Endothelial cell (in vitro differentiated cells): ENCODE results near the gene VAX1. TPM values are rescaled to one million over a fixed set of nuclear protein-coding genes. Genes with fewer than 3 reads are reported as not detected.

Experiments used
- DNase-seq: peaks from one replicate; pipeline ENCODE4 v3.0.0; 2021; ENCODE audit warnings: low spot score
- H3K27ac Mint-ChIP-seq: one replicate; pipeline ENCODE4 v1.8.0; 2021; ENCODE audit warnings: mixed read lengths, inconsistent platforms; ENCODE audit not compliant: unreplicated experiment
- H3K27me3 Mint-ChIP-seq: one replicate; pipeline ENCODE4 v1.8.0; 2021; ENCODE audit warnings: mild to moderate bottlenecking, moderate library complexity, mixed read lengths, inconsistent platforms; ENCODE audit not compliant: unreplicated experiment
- H3K36me3 Mint-ChIP-seq: one replicate; pipeline ENCODE4 v1.8.0; 2021; ENCODE audit warnings: mild to moderate bottlenecking, low read depth, mixed read lengths, inconsistent platforms; ENCODE audit not compliant: unreplicated experiment
- H3K4me1 Mint-ChIP-seq: one replicate; pipeline ENCODE4 v1.8.0; 2021; ENCODE audit warnings: mild to moderate bottlenecking, mixed read lengths, inconsistent platforms; ENCODE audit not compliant: unreplicated experiment
- H3K4me3 Mint-ChIP-seq: one replicate; pipeline ENCODE4 v1.8.0; 2021; ENCODE audit warnings: mild to moderate bottlenecking, mixed read lengths, inconsistent platforms; ENCODE audit not compliant: unreplicated experiment
- H3K9me3 Mint-ChIP-seq: one replicate; pipeline ENCODE4 v1.8.0; 2021; ENCODE audit warnings: mixed read lengths, inconsistent platforms; ENCODE audit not compliant: unreplicated experiment
- CTCF ChIP-seq: fragments of 200-600 bp; sonication (generic); IDR thresholded peaks from one replicate; pipeline ENCODE4 v1.5.0; 2021; ENCODE audit warnings: antibody characterized with exemption; ENCODE audit not compliant: unreplicated experiment
- total RNA-seq: library from RNA; stranded (reverse); fragmentation: NEBNext Ultra II Directional; extraction: Animal tissue kit (Norgen Biotek cat#: 25700); gene quantifications from one replicate; pipeline ENCODE4 v1.2.1, GENCODE V29; 2021; ENCODE audit not compliant: unreplicated experiment

Gene VAX1
- total RNA-seq, 1 donor from 2014 or later, result 26.3 TPM

GRCh38 chr10:117159390-117159789, 21.3 kb upstream of the VAX1 start:
- Mint-ChIP-seq H3K27ac (peak overlapping the region; percentile 92), H3K36me3 (no peaks in the 10 kb centered on the region), H3K27me3 (peaks cover 5% of the 10 kb centered on the region), H3K4me1 (peaks cover 53% of the 10 kb centered on the region), H3K9me3 (no peaks in the 10 kb centered on the region), H3K4me3 (no peak overlapping the region)
- TF ChIP-seq CTCF, result no peak
- no peak for DNase-seq

- Mint-ChIP-seq H3K27ac (no peak overlapping the region), H3K9me3 (no peaks in the 10 kb centered on the region), H3K36me3 (no peaks in the 10 kb centered on the region), H3K4me3 (no peak overlapping the region), H3K27me3 (peaks cover 5% of the 10 kb centered on the region), H3K4me1 (peaks cover 49% of the 10 kb centered on the region)
- no peak for DNase-seq
- TF ChIP-seq CTCF, result no peak
These were observed 20.2 kb upstream of the VAX1 start for GRCh38 chr10:117158297-117158696.

- no peak for DNase-seq
- Mint-ChIP-seq H3K27me3 (peaks cover 6% of the 10 kb centered on the region), H3K9me3 (no peaks in the 10 kb centered on the region), H3K36me3 (peaks cover 4% of the 10 kb centered on the region), H3K4me3 (no peak overlapping the region), H3K4me1 (peaks cover 16% of the 10 kb centered on the region), H3K27ac (no peak overlapping the region)
- TF ChIP-seq CTCF, result no peak
These were observed 14.6 kb upstream of the VAX1 start for GRCh38 chr10:117152668-117153067.

- Mint-ChIP-seq H3K9me3 (no peaks in the 10 kb centered on the region), H3K4me1 (peaks cover 8% of the 10 kb centered on the region), H3K36me3 (peaks cover 5% of the 10 kb centered on the region), H3K4me3 (no peak overlapping the region), H3K27me3 (peaks cover 6% of the 10 kb centered on the region), H3K27ac (no peak overlapping the region)
- no peak for DNase-seq
- TF ChIP-seq CTCF, result no peak
These were observed 10.2 kb upstream of the VAX1 start for GRCh38 chr10:117148284-117148683.

DNA sequence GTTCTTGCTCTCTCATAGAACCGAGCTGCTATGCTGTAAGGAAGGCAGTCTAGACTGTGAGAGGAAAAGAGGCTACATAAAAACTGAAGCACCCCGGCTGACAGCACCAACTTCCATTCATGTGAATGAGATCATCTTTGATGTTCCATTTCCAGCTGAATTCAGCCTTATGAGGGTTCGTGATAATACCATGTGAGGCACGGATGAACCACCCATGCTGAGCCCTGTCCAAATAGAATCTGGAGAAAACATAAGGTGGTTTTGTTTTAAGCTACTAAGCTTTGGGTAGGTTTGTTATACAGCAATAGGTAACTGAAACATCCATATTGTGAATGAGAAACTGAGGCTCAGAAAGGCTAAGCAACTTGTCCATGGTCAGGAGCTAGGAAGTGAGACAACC, 6.9 kb upstream of the VAX1 start:
- H3K9me3 Mint-ChIP-seq, result no peaks in the 10 kb centered on the region
- peaks cover 3% of the 10 kb centered on the region for H3K36me3 Mint-ChIP-seq
- no peak overlapping the region for H3K4me3 Mint-ChIP-seq
- peaks cover 7% of the 10 kb centered on the region for H3K4me1 Mint-ChIP-seq
- DNase-seq, result no peak
- H3K27me3 Mint-ChIP-seq, result peaks cover 20% of the 10 kb centered on the region
- TF ChIP-seq CTCF, result no peak
- no peak overlapping the region for H3K27ac Mint-ChIP-seq
